ENCODE measurements around the gene CGNL1.

The CGNL1 gene

DNA sequence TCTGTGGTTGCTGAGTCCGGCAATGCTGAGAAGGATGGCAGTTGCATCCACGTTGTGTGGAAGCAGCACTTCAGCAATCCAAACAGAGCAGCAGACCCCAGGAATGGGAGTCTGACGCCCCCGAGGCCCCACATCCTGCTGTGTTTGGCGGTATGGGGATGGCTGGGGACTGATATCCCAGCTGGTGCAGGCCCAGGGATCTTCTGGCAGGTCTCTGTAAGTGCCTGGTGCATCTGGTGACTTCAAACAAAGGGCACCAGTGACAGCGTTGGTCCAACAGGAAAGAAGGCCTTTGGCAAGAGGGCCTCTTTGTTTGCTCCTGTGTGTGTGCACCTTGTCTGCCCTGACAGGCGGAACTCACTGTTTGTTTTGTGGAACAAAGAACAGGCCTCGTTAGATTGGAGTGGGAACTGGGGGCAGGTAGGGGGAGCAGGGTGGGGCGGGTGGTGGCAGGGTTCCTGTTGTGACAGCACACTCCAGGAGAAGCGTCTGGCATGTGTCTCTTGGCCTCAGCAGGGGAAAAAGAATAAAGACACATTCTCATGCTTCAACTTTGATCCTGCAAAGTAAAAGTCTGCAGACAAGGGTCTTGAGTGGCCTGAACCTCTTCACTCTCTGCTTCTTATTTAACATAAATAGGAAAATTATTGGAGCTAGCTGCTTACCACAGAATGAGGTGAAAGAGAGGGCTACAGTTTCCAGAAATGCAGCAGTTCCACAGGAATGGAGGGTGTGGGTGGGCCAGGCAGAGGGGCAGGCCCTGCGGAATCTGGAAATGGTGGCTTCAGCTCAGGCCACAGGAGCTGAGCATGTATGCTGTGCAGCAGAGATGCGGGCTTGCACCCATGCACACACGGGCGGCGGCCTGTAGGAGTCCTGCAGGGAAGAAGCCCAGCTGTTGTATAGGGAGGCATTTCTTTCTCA lies 120.9 kb downstream of the CGNL1 start:
- H3K4me2 ChIP-seq (ENCODE audit: low read depth, low read length, poor library complexity, severe bottlenecking): no peak overlapping the region
- TF ChIP-seq EZH2phosphoT487 (conservative IDR thresholded peaks at IDR 0.05; ENCODE audit: low read length): no peak
- TF ChIP-seq, protein P1, sequence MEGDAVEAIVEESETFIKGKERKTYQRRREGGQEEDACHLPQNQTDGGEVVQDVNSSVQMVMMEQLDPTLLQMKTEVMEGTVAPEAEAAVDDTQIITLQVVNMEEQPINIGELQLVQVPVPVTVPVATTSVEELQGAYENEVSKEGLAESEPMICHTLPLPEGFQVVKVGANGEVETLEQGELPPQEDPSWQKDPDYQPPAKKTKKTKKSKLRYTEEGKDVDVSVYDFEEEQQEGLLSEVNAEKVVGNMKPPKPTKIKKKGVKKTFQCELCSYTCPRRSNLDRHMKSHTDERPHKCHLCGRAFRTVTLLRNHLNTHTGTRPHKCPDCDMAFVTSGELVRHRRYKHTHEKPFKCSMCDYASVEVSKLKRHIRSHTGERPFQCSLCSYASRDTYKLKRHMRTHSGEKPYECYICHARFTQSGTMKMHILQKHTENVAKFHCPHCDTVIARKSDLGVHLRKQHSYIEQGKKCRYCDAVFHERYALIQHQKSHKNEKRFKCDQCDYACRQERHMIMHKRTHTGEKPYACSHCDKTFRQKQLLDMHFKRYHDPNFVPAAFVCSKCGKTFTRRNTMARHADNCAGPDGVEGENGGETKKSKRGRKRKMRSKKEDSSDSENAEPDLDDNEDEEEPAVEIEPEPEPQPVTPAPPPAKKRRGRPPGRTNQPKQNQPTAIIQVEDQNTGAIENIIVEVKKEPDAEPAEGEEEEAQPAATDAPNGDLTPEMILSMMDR (IDR thresholded peaks at IDR 0.05; ENCODE audit: insufficient read depth, low read length, poor library complexity, severe bottlenecking): no peak
- no peaks in the 10 kb centered on the region for H3F3A ChIP-seq (ENCODE audit: insufficient read depth)
- no peak overlapping the region for H3K4me3 ChIP-seq (ENCODE audit: insufficient read depth, low read length, poor library complexity, severe bottlenecking)
- no peaks in the 10 kb centered on the region for H3K9me3 ChIP-seq (ENCODE audit: insufficient read depth, low read length)
- no peaks in the 10 kb centered on the region for H3K36me3 ChIP-seq (ENCODE audit: low read length)
- no peaks in the 10 kb centered on the region for H3K79me2 ChIP-seq (ENCODE audit: insufficient read depth, low read length)
- H3K9ac ChIP-seq (ENCODE audit: low read length): no peak overlapping the region
- H2AFZ ChIP-seq (ENCODE audit: low read depth, low read length, severe bottlenecking): no peak overlapping the region
- H3K27ac ChIP-seq (ENCODE audit: low read depth, low read length): no peak overlapping the region
- H3K9me2 ChIP-seq (replicated peaks; ENCODE audit: insufficient read depth, low read length): no peaks in the 10 kb centered on the region
- no peaks in the 10 kb centered on the region for H4K20me1 ChIP-seq (ENCODE audit: low read depth, low read length)
- no peaks in the 10 kb centered on the region for H3K27me3 ChIP-seq (ENCODE audit: low read length)

DNA sequence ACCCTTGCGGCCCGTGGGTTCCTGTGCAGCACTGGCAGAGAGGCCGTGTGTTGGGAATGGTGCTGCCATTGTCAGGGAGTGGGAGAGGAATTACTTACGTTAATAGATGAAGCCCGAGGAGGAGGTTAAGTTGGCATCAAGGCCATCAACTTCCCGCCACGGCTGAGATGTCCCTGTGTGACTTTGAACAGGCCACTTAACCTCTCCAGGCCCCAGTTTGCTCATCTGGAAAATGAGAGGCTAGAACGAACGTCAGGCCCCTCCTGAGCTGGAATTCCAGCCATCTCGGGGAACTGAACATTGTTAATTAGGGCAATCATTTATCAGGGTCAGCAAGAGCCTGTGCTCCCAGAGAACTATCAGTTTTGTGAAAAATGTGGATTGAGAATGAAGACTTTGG lies 124.0 kb downstream of the CGNL1 start:
- Histone ChIP-seq H3F3A (ENCODE audit: insufficient read depth) (no peaks in the 10 kb centered on the region), H2AFZ (ENCODE audit: low read depth, low read length, severe bottlenecking) (no peak overlapping the region), H3K4me2 (ENCODE audit: low read depth, low read length, poor library complexity, severe bottlenecking) (no peak overlapping the region), H3K27me3 (ENCODE audit: low read length) (no peaks in the 10 kb centered on the region), H3K79me2 (ENCODE audit: insufficient read depth, low read length) (no peaks in the 10 kb centered on the region), H3K4me3 (ENCODE audit: insufficient read depth, low read length, poor library complexity, severe bottlenecking) (no peak overlapping the region), H3K36me3 (ENCODE audit: low read length) (no peaks in the 10 kb centered on the region), H3K9ac (ENCODE audit: low read length) (no peak overlapping the region), H3K27ac (ENCODE audit: low read depth, low read length) (no peak overlapping the region), H4K20me1 (ENCODE audit: low read depth, low read length) (no peaks in the 10 kb centered on the region), H3K9me2 (replicated peaks; ENCODE audit: insufficient read depth, low read length) (no peaks in the 10 kb centered on the region), H3K9me3 (ENCODE audit: insufficient read depth, low read length) (no peaks in the 10 kb centered on the region)
- no peak for TF ChIP-seq EZH2phosphoT487 (conservative IDR thresholded peaks at IDR 0.05; ENCODE audit: low read length)
- TF ChIP-seq, protein P1 (IDR thresholded peaks at IDR 0.05; ENCODE audit: insufficient read depth, low read length, poor library complexity, severe bottlenecking): no peak

DNA sequence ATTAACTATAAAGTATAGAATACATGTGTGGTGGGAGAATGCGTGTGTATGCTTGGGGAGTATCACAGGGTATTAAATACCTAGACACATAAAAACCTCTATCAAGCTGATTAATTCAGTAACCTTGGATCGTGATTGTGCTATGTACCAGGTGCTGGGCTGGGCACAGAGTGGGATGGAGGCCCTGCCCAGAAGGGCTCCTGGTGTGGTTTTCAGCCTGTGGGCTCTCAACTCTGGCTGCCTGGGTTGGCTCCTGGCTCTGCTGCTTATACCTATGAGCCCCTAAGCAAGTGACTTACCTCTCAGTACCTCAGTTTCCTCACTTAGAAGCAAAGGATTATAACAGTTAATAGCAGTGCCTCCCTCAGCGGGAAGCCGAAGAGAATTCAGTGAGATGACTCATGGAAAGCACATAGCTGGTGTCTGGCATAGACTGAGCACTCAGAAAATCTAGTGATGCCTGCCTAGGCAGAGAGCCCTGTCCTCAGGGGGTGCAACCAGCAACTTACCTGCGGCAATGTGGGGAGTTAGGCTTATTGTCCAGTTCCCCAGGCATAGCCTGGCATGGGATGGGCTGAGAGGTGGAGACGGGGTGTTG lies 124.8 kb downstream of the CGNL1 start:
- H3F3A ChIP-seq (ENCODE audit: insufficient read depth): no peaks in the 10 kb centered on the region
- H3K4me3 ChIP-seq (ENCODE audit: insufficient read depth, low read length, poor library complexity, severe bottlenecking): no peak overlapping the region
- H3K9ac ChIP-seq (ENCODE audit: low read length): no peak overlapping the region
- H3K9me3 ChIP-seq (ENCODE audit: insufficient read depth, low read length): no peaks in the 10 kb centered on the region
- no peaks in the 10 kb centered on the region for H3K27me3 ChIP-seq (ENCODE audit: low read length)
- H3K9me2 ChIP-seq (replicated peaks; ENCODE audit: insufficient read depth, low read length): no peaks in the 10 kb centered on the region
- no peaks in the 10 kb centered on the region for H3K36me3 ChIP-seq (ENCODE audit: low read length)
- no peaks in the 10 kb centered on the region for H4K20me1 ChIP-seq (ENCODE audit: low read depth, low read length)
- no peaks in the 10 kb centered on the region for H3K79me2 ChIP-seq (ENCODE audit: insufficient read depth, low read length)
- no peak overlapping the region for H2AFZ ChIP-seq (ENCODE audit: low read depth, low read length, severe bottlenecking)
- no peak for TF ChIP-seq EZH2phosphoT487 (conservative IDR thresholded peaks at IDR 0.05; ENCODE audit: low read length)
- TF ChIP-seq, protein P1 (IDR thresholded peaks at IDR 0.05; ENCODE audit: insufficient read depth, low read length, poor library complexity, severe bottlenecking): no peak
- no peak overlapping the region for H3K4me2 ChIP-seq (ENCODE audit: low read depth, low read length, poor library complexity, severe bottlenecking)
- no peak overlapping the region for H3K27ac ChIP-seq (ENCODE audit: low read depth, low read length)

All from SU-DHL-6 (cell line).